Ishikawa (cell line): ENCODE results near the gene DRC3.

Experiments used
- CEBPB ChIP-seq: IDR thresholded peaks from 2 replicates; pipeline ENCODE4 v1.6.1; 2012
- CREB1 ChIP-seq: IDR thresholded peaks from 2 replicates; pipeline ENCODE4 v1.6.1; 2012; ENCODE audit warnings: low read depth
- EGR1 ChIP-seq: IDR thresholded peaks from 2 replicates; pipeline ENCODE4 v1.6.1; 2012
- EP300 ChIP-seq: IDR thresholded peaks from 2 replicates; pipeline ENCODE4 v1.6.1; 2012; ENCODE audit warnings: borderline replicate concordance
- FOXM1 ChIP-seq: IDR thresholded peaks from 2 replicates; pipeline ENCODE4 v1.6.1; 2012; ENCODE audit warnings: low read depth, borderline replicate concordance
- MAX ChIP-seq: IDR thresholded peaks from 2 replicates; pipeline ENCODE4 v1.6.1; 2012
- NFIC ChIP-seq: IDR thresholded peaks from 2 replicates; pipeline ENCODE4 v1.6.1; 2012
- REST ChIP-seq: IDR thresholded peaks from 2 replicates; pipeline ENCODE4 v1.6.1; 2012; ENCODE audit warnings: low read depth, mild to moderate bottlenecking
- TAF1 ChIP-seq: IDR thresholded peaks from 2 replicates; pipeline ENCODE4 v1.6.1; 2012; ENCODE audit warnings: low read depth, mild to moderate bottlenecking
- TCF12 ChIP-seq: IDR thresholded peaks from 2 replicates; pipeline ENCODE4 v1.6.1; 2012; ENCODE audit warnings: low read depth
- USF1 ChIP-seq: IDR thresholded peaks from 2 replicates; pipeline ENCODE4 v1.6.1; 2012
- YY1 ChIP-seq: IDR thresholded peaks from 2 replicates; pipeline ENCODE4 v1.6.1; 2012; ENCODE audit warnings: low read depth
- ZBTB7A ChIP-seq: IDR thresholded peaks from 2 replicates; pipeline ENCODE4 v1.6.1; 2012; ENCODE audit warnings: low read depth

- TF ChIP-seq ZBTB7A, result no peak
- no peak for TF ChIP-seq EP300
- no peak for TF ChIP-seq USF1
- TF ChIP-seq TAF1, result no peak
- no peak for TF ChIP-seq FOXM1
- TF ChIP-seq EGR1, result no peak
- no peak for TF ChIP-seq REST
- TF ChIP-seq CEBPB, result no peak
- no peak for TF ChIP-seq MAX
- no peak for TF ChIP-seq YY1
- TF ChIP-seq NFIC, result no peak
- no peak for TF ChIP-seq CREB1
- TF ChIP-seq TCF12, result no peak
Observed at GRCh38 chr17:18006495-18007239, 34.0 kb downstream of the DRC3 start.
